ENCODE data around the gene APPL2.
A peak's percentile ranks its signal among the peaks of the same experiment; 100 is the strongest.

Gene APPL2

DNA sequence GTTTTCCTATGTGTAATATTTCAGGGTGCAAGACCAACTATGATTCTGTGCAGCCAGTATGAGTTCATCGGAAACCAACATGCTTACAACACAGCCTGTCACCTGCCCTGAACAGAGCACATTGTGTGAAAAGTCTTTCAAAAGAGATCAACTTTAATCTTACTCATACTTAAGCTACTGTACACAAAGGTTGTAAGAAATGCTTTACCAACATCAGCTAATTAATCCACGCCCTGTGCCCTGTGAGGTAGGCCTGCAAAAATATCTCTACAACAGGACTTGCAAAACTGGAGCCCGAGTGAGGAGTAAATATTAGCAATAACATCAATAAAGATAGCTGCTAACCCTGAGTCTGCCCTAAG lies 15.1 kb downstream of the APPL2 start:
- H3K4me3 Mint-ChIP-seq = no peak overlapping the region
- H3K9me3 Mint-ChIP-seq = no peaks in the 10 kb centered on the region
- peaks cover 36% of the 10 kb centered on the region for H3K4me1 Mint-ChIP-seq
- peaks cover 54% of the 10 kb centered on the region for H3K36me3 Mint-ChIP-seq
- DNase-seq (ENCODE audit: low spot score in 2 of 2) (no peak), ATAC-seq (no peak)
- H3K27ac Mint-ChIP-seq = peak overlapping the region; percentile 27

DNA sequence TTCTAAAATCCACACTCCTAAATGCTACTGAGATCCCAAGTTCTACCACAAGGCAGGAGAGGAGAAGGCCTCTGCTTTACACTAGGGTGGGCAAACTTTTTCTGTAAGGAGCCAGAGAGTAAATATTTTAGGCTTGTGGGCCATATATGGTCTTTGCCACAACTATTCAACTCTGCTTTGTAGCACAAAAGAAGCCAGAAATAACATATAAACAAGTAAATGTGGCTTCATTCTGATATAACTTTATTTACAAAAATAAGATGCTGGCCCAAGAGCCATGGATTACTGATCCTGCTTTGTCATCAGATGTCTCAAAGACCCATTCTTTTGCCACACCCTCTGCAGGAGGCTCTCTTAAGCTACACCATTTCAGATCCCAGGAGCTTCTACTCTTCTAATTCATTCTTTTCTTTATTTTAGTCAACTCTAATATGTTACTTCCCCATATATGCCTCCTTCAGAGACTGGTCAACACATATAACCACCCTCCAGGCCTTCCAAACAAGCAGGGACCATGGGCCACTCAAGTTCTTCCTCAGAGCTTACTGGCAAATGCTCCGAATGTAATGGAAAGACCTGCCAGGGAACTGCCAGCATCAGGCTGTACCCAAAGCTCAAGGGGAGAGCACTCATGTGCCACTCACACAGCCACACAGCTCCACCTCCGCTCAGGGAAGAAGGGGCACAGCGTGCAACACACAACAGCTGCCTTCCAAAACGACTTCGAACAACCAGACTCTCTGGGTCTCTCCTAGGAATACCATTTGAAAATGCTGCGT lies 15.6 kb downstream of the APPL2 start:
- H3K9me3 Mint-ChIP-seq = no peaks in the 10 kb centered on the region
- H3K4me3 Mint-ChIP-seq = no peak overlapping the region
- ATAC-seq (no peak), DNase-seq (ENCODE audit: low spot score in 2 of 2) (no peak)
- H3K27ac Mint-ChIP-seq = peak overlapping the region; percentile 27
- peaks cover 32% of the 10 kb centered on the region for H3K4me1 Mint-ChIP-seq
- peaks cover 57% of the 10 kb centered on the region for H3K36me3 Mint-ChIP-seq

DNA sequence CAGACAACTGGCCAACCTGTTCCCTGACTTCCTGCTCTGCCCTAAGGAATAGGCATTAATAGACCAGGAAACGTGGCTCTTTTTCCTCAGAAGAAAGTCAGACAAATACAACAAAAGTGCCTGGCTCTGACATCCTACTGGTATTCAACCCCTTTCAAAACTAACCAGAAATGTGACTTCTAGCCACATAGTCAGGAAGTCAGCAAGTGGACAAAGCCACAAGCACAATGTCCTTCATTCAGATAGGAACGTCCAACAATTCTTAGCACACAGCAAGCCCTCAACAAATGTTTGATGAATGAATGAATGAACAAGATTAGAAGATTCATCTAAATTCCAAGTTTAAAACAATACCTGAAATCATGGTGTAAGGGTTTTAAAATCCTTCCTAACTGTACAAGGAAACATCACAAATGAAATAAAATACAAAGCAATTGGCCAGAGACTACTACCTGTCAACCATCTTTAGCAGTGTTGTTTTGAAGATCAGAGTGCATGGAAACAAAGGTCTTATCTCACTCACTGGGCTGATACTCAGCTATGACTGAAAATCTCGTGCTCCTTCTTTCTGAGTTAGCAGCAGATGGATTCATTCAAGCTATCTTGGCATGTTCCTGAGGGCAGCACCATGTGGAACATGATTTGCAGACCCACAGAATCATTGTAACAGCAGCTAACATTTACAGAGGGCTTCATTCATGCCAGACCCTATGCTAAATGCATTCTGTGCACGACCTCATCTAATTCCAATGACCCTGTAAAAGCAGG lies 16.5 kb downstream of the APPL2 start:
- Mint-ChIP-seq H3K36me3 (peaks cover 59% of the 10 kb centered on the region), H3K27ac (peak overlapping the region; percentile 68), H3K9me3 (no peaks in the 10 kb centered on the region), H3K4me3 (no peak overlapping the region), H3K4me1 (peaks cover 25% of the 10 kb centered on the region)
- no peak for ATAC-seq
- no peak for DNase-seq (ENCODE audit: low spot score in 2 of 2)

DNA sequence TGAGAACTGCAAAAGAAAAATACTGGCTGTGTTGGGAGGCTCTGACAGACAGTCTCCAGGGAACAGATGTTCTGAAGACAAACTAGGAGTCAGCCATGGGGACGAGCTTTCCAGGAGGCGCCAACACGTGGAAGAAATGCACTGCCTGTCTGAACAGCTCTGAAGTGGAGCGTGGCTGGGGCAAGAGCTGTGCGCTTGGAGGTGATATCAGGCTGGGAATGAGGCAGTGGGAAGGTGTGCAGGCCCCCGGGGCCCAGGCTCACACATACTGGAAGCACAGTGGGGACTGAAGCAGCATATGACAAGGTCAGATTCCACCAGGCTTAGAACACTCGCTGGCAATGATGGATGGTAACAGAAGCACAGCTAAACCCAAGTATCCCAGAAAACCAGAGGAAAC lies 17.5 kb downstream of the APPL2 start:
- ATAC-seq (no peak), DNase-seq (ENCODE audit: low spot score in 2 of 2) (no peak)
- Mint-ChIP-seq H3K9me3 (no peaks in the 10 kb centered on the region), H3K36me3 (peaks cover 69% of the 10 kb centered on the region), H3K4me3 (no peak overlapping the region), H3K27ac (peak overlapping the region; percentile 68), H3K4me1 (peaks cover 23% of the 10 kb centered on the region)

DNA sequence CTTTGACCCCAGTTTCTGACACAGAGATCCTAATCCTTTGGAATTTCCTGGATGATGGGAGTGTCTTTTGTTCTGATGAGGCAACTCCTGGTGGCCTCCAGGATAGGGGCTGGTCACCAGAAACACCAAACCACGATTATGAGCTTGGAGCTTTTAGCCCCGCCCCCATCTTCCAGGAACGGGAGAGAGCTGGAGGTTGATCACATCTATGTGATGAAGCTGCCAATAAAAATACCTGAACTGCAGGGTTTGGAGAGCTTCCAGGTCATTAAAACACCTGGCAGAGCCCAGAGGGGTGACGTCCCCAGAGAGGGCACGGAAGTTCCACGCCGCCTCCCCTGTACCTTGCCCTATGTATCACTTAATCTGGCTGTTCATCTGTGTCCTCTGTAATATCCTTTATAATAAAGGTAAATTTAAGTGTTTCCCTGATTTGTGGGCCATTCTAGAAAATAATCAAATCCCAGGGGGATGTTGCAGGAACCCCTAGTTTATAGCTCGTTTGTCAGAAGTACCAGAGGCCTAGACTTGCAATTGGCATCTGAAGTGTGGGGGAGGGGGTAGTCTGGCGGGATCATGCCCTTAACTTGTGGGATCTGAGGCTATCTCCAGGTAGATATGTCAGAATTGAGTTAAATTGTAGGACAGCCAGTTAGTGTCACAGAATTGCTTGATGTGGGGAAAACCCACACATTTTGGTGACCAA lies 21.2 kb downstream of the APPL2 start:
- DNase-seq (ENCODE audit: low spot score in 2 of 2) = no peak
- no peaks in the 10 kb centered on the region for H3K4me1 Mint-ChIP-seq
- H3K9me3 Mint-ChIP-seq = no peaks in the 10 kb centered on the region
- H3K27ac Mint-ChIP-seq = no peak overlapping the region
- peaks cover 75% of the 10 kb centered on the region for H3K36me3 Mint-ChIP-seq
- no peak overlapping the region for H3K4me3 Mint-ChIP-seq
- ATAC-seq = no peak

DNA sequence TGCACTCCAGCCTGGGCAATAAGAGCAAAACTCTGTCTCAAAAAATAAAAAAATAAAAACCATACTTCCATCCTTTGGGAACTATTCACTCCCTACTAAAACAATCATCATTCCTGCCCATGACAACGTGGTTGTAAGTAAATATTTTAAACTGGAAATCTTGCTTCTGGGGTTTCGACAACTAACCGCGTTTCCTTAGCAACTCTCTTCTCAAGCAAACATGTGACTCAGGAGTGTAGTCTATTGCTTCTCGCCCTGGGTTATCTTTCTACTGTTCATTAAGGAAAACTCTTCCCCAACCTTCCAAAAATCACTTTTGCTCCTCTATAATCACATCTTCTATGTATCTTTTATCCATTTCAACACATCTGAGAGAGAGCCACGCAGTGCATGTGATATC lies 21.8 kb downstream of the APPL2 start:
- no peak overlapping the region for H3K4me3 Mint-ChIP-seq
- H3K4me1 Mint-ChIP-seq = no peaks in the 10 kb centered on the region
- H3K9me3 Mint-ChIP-seq = no peaks in the 10 kb centered on the region
- DNase-seq (ENCODE audit: low spot score in 2 of 2) (no peak), ATAC-seq (no peak)
- H3K27ac Mint-ChIP-seq = no peak overlapping the region
- H3K36me3 Mint-ChIP-seq = peaks cover 80% of the 10 kb centered on the region

DNA sequence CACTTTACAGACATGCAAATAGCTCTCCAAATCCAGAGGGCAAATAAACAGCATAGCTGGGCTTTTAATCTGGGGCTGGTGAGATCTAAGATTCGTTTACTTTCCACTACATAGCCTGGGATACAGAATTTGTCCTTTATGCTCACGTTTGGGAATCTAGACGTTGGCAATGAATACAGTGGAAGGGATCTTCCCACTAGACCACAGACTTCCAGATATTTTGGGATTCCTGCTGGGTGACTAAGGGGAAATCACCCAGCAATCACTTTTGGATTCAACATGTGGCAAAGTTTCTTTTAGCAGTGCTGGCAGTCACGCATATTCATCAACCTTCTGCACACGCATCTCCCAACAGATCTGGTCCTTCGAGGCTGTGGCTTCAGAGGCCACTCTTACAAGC lies 23.5 kb downstream of the APPL2 start:
- peak overlapping the region; percentile 26 for H3K27ac Mint-ChIP-seq
- peaks cover 86% of the 10 kb centered on the region for H3K36me3 Mint-ChIP-seq
- H3K9me3 Mint-ChIP-seq = no peaks in the 10 kb centered on the region
- no peak overlapping the region for H3K4me3 Mint-ChIP-seq
- ATAC-seq = no peak
- DNase-seq (ENCODE audit: low spot score in 2 of 2) = no peak
- no peaks in the 10 kb centered on the region for H3K4me1 Mint-ChIP-seq

DNA sequence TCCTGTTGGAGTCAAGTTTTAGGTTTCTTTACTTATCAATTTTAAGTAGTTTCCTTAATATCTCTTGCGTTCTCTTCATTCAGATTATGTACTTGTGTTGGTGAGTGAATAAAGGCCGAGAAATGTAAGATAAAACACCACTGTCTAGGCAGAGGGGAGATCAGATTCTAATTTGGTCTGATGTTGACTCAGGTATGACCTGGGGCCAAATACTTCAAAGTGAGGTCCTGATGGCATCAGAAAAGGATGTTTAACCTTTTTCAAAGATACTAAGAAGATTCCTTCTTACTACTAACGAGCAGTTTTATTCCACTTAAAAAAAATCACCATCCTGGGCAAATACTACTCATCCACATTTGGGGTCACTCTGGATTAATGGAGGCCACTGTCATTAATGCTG lies 26.9 kb downstream of the APPL2 start:
- no peak overlapping the region for H3K4me3 Mint-ChIP-seq
- DNase-seq (ENCODE audit: low spot score in 2 of 2) (no peak), ATAC-seq (no peak)
- H3K36me3 Mint-ChIP-seq = peaks cover 85% of the 10 kb centered on the region
- H3K9me3 Mint-ChIP-seq = no peaks in the 10 kb centered on the region
- no peak overlapping the region for H3K27ac Mint-ChIP-seq
- peaks cover 11% of the 10 kb centered on the region for H3K4me1 Mint-ChIP-seq

DNA sequence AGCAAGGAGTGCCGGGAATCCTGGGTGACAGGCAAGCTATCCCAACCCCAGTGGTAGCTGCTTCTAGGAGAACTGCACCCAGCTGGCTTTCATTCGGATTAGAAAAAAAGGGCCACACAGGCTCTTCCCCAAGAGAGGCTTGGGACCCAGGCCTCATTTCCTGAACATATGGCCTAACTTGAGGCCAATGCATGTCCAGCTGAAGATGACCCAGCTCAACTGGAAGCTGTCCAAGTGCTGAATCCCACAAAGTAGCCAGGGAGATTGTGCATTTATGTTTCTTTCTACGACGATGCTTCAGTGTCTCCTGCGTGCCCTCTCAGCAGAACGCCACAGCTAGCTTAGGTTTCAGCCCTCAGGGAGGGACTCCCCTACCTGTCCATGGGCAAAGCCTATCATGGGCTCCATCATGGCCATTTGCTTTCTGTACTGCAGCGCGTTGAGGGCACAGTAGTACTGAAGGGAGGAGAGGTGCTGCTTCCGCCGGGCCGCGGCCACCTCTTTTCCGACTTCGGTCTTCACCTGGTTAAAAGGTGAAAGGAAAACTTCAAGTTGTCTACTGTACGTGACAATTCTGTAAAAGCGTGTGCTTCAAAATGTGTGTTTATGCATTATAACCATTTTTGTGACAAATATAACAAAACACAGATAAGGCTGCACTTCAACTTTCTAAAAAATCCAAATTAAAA lies 29.1 kb downstream of the APPL2 start:
- no peak for ATAC-seq
- Mint-ChIP-seq H3K36me3 (peaks cover 88% of the 10 kb centered on the region), H3K9me3 (no peaks in the 10 kb centered on the region), H3K4me1 (peaks cover 11% of the 10 kb centered on the region), H3K4me3 (no peak overlapping the region), H3K27ac (no peak overlapping the region)
- no peak for DNase-seq (ENCODE audit: low spot score in 2 of 2)

DNA sequence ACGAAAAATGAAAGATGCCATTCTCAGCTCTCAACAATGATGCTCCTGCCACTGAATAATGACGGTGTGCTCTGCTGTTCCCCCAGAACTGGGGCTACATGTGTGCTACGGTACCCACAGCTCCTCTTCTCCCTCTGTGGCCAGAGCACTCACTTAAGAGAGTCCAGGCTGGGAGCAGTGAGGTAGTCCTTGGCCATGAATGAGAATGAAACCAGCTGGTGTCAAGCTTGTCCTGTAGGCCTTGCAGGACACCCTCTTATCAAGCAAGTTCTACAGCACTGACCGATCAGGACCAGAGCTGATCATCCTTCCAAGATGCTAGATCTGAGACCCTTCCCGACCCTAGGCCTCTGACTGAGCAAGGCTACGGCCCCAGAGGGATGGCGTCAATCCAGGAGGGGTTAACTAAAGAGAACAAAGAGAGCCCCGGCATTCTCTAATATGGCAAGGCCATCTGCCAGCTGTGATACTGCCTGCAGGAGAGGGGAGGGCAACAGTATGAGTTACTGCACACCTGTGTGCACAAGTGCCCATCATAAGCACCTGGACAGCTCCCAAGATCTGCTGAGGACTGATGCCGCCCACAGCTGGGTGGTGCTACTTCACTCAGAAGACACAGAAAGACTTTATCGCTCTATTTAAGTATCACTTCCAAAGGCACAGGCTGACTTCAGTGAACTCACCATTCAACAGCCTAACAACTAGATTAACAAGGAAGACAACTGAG lies 30.5 kb downstream of the APPL2 start:
- ATAC-seq (no peak), DNase-seq (ENCODE audit: low spot score in 2 of 2) (no peak)
- no peaks in the 10 kb centered on the region for H3K9me3 Mint-ChIP-seq
- H3K4me3 Mint-ChIP-seq = no peak overlapping the region
- peaks cover 83% of the 10 kb centered on the region for H3K36me3 Mint-ChIP-seq
- H3K27ac Mint-ChIP-seq = peak overlapping the region; percentile 86
- peaks cover 15% of the 10 kb centered on the region for H3K4me1 Mint-ChIP-seq

DNA sequence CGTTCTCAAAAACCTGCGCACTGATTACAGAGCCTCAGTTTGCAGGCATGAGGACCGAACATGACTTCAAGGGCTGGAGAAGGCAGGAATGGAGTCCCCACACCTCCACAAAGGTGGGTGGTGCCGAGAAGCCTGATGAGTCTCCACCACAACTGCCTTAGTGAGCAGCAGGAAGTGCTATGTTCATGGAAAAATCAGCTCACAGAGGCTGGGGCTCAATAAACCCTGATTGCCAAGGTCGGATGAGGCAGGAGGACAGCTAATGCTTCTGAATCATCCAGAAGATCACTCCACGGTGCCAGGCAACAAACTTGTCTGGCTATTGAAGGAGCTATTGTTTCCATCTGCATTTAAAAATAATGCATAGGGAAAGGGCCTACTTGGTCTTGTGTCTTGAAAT lies 31.1 kb downstream of the APPL2 start:
- H3K4me1 Mint-ChIP-seq = peaks cover 15% of the 10 kb centered on the region
- no peaks in the 10 kb centered on the region for H3K9me3 Mint-ChIP-seq
- ATAC-seq (peak; percentile 88), DNase-seq (ENCODE audit: low spot score in 2 of 2) (no peak)
- H3K36me3 Mint-ChIP-seq = peaks cover 77% of the 10 kb centered on the region
- peak overlapping the region; percentile 86 for H3K27ac Mint-ChIP-seq
- H3K4me3 Mint-ChIP-seq = no peak overlapping the region

DNA sequence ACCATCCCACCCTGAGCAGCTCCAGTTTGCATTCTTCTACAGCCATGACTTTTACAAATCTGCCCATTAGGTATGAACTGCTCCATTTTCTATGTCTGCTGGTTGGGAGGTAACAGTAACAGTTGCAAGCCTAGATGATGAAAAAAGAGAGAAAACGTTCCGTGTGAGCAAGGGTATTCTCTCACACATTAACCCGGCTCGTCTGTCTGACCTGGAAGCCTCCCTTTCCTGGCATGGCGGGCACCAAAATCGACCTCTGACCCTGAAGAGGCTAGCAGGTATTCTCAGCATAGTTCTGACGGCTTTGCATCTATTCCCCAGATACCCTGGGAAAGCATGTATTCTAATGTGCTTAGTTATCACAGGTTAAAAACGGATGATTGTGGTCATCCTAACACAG lies 31.8 kb downstream of the APPL2 start:
- no peaks in the 10 kb centered on the region for H3K9me3 Mint-ChIP-seq
- no peak overlapping the region for H3K4me3 Mint-ChIP-seq
- no peak for DNase-seq (ENCODE audit: low spot score in 2 of 2)
- H3K27ac Mint-ChIP-seq = peak overlapping the region; percentile 86
- H3K4me1 Mint-ChIP-seq = peaks cover 15% of the 10 kb centered on the region
- no peak for ATAC-seq
- peaks cover 71% of the 10 kb centered on the region for H3K36me3 Mint-ChIP-seq

DNA sequence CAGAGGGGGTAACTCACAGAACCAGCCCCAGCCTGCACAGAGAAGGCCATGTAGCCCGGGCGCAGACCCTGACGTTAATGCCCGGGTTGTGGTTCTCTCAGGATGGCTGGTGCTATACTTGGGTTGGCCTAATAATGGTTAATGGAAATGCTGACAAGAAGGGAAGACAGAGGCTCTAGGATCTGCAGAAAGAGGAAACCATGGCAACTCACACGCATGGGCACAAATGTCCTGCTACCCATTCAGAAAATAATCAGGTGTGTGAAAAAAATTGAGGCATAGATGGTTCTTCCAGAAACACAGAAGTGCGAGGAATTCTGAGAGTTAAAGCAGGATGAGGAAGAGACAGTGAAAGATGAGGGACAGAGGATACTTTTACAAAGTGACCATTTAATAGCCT lies 33.8 kb downstream of the APPL2 start:
- no peaks in the 10 kb centered on the region for H3K9me3 Mint-ChIP-seq
- H3K27ac Mint-ChIP-seq = peak overlapping the region; percentile 60
- no peak overlapping the region for H3K4me3 Mint-ChIP-seq
- peaks cover 70% of the 10 kb centered on the region for H3K36me3 Mint-ChIP-seq
- DNase-seq (ENCODE audit: low spot score in 2 of 2) (no peak), ATAC-seq (no peak)
- H3K4me1 Mint-ChIP-seq = peaks cover 15% of the 10 kb centered on the region

DNA sequence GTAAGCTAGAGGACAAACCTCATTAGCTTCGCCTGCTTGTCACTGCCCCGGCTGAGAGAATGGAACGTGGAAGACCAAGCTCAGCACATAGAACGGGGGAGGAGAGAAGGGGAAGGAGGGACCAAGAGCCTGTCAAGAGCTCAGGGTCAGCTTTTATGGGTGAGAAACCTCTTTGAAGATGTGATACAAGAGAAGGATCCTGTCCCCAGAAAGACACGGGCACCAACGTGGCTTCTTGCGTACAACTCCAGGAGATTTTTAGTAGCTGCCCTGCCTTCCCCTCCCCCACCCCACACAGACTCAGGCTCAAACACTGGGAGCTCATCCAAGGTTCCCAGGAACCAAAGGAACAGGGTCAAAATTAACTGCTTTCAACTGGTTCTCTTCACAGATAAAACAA lies 34.7 kb downstream of the APPL2 start:
- ATAC-seq (no peak), DNase-seq (ENCODE audit: low spot score in 2 of 2) (no peak)
- peaks cover 15% of the 10 kb centered on the region for H3K4me1 Mint-ChIP-seq
- H3K27ac Mint-ChIP-seq = peak overlapping the region; percentile 60
- H3K9me3 Mint-ChIP-seq = no peaks in the 10 kb centered on the region
- H3K4me3 Mint-ChIP-seq = no peak overlapping the region
- H3K36me3 Mint-ChIP-seq = peaks cover 66% of the 10 kb centered on the region

DNA sequence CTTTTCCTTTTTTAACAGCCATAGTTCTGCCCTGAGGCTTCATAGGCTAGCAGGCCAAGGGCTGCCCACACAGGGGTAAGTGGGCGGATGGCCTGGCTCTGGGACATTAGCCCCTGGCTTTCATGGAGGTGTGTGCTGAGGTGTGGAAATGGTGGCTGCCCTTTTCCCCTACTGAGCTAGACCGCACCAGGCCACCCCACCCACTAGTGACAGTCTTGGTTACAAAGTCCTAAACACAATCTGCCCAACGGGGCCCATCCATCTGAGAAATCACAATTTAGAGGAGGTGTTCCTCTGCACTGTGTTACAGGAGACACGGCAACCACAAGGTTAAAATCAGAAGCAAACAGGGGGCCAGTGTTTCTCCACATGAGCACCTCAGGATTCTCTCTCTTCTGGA lies 35.6 kb downstream of the APPL2 start:
- H3K36me3 Mint-ChIP-seq = peaks cover 66% of the 10 kb centered on the region
- ATAC-seq (no peak), DNase-seq (ENCODE audit: low spot score in 2 of 2) (no peak)
- no peak overlapping the region for H3K4me3 Mint-ChIP-seq
- peak overlapping the region; percentile 60 for H3K27ac Mint-ChIP-seq
- peaks cover 13% of the 10 kb centered on the region for H3K4me1 Mint-ChIP-seq
- H3K9me3 Mint-ChIP-seq = no peaks in the 10 kb centered on the region

Data from stimulated activated effector memory CD8-positive, alpha-beta T cell treated with anti-CD3 and anti-CD28 coated beads, Interleukin-12 subunit alpha, Interleukin-12 subunit beta, amount 100 ng/mL, for 72 hours (primary cell).